Upper lobe of left lung (tissue), 6 donors: ENCODE results near the gene IPPK. TPM values are rescaled to one million over a fixed set of nuclear protein-coding genes. Genes with fewer than 3 reads are reported as not detected.

Experiments
- ATAC-seq, 2 donors: fragments of 200-7000 bp; cut with Tn5 transposase; one replicate each; pipeline ENCODE4 v1.9.1; 2022; ENCODE audit warnings: mild to moderate bottlenecking in 2 of 2, moderate library complexity in 2 of 2; ENCODE audit not compliant: low FRiP score in 2 of 2
- DNase-seq, 2 donors: peaks; one replicate each; pipeline ENCODE4 v3.0.0-alpha.2; 2019 to 2020
- H3K27ac ChIP-seq, 4 donors: fragments of 200-600 bp; sonication (generic); one replicate each; pipeline ENCODE4 v1.5.1; 2016 to 2019
- H3K27me3 ChIP-seq, 4 donors: fragments of 200-600 bp; sonication (generic); one replicate each; pipeline ENCODE4 v1.5.1; 2017 to 2019
- H3K36me3 ChIP-seq, 4 donors: fragments of 200-600 bp; sonication (generic); one replicate each; pipeline ENCODE4 v1.5.1; 2016 to 2019
- H3K4me1 ChIP-seq, 4 donors: fragments of 200-600 bp; sonication (generic); one replicate each; pipeline ENCODE4 v1.5.1; 2018 to 2019
- H3K4me3 ChIP-seq, 4 donors: fragments of 200-600 bp; sonication (generic); one replicate each; pipeline ENCODE4 v1.5.1; 2017 to 2019; ENCODE audit warnings: mild to moderate bottlenecking in 2 of 4, moderate library complexity in 1 of 4
- H3K9me3 ChIP-seq, 4 donors: fragments of 200-600 bp; sonication (generic); one replicate each; pipeline ENCODE4 v1.5.1; 2018 to 2019
- CTCF ChIP-seq, 6 experiments: fragments of 450-650 bp in 4 of 6; fragments of 200-600 bp in 2 of 6; sonication (generic) in 2 of 6; IDR thresholded peaks; one replicate each; pipeline ENCODE4 v1.5.1; 2016 to 2019; ENCODE audit warnings: antibody characterized with exemption in 6 of 6
- EP300 ChIP-seq, 4 donors: sonication (generic); formaldehyde crosslinking; IDR thresholded peaks; one replicate each; pipeline ENCODE4 v1.5.1; 2017; ENCODE audit warnings: antibody characterized with exemption in 4 of 4, control low read depth in 2 of 4
- POLR2A ChIP-seq, 4 donors: fragments of 450-650 bp; IDR thresholded peaks; one replicate each; pipeline ENCODE4 v1.5.1; 2016 to 2017; ENCODE audit warnings: antibody characterized with exemption in 4 of 4, mild to moderate bottlenecking in 2 of 4
- POLR2AphosphoS5 ChIP-seq, 2 donors: sonication (generic); formaldehyde crosslinking; IDR thresholded peaks; one replicate each; pipeline ENCODE4 v1.5.1; 2017; ENCODE audit warnings: antibody characterized with exemption in 2 of 2
- WGBS, 2 donors: methylation state at CpG; one replicate each; pipeline ENCODE4 v1.1.5; 2017 to 2018; 5-methylcytosine and 5-hydroxymethylcytosine counted together
- total RNA-seq, 6 donors: library from RNA; depleted of rRNA in 4 of 6; stranded (reverse); fragments of >200 nt in 4 of 6; gene quantifications; one replicate each; pipeline versions ENCODE4 v1.1.0 to v1.2.1, GENCODE V29; 2016 to 2021
- donor health status: DM: no; HTN: no; CAD: no; lungs with moderate emphysema.
- donor health status: DM: no; HTN: yes; CAD: no; lungs with severe emphysema.

IPPK gene
- total RNA-seq, 6 donors from 2014 or later: 4.7 to 16.6 (median 6.5) TPM

- ATAC-seq: peak; percentile 20 to 76
- Histone ChIP-seq H3K27ac (no peak overlapping the region), H3K9me3 (no peaks in the 10 kb centered on the region), H3K27me3 (no peaks in the 10 kb centered on the region), H3K4me3 (no peak overlapping the region), H3K36me3 (no peaks in the 10 kb centered on the region), H3K4me1 (no peaks in the 10 kb centered on the region)
- no peak for DNase-seq
- WGBS, 2 donors: 75 to 89% methylated on average over 6 to 12 of the region's 12 CpGs
- TF ChIP-seq CTCF (IDR thresholded peaks at IDR 0.05) (no peak), POLR2AphosphoS5 (IDR thresholded peaks at IDR 0.05) (no peak), EP300 (IDR thresholded peaks at IDR 0.05) (no peak)
Observed at GRCh38 chr9:92680166-92681119, 10.5 kb upstream of the IPPK start.

GRCh38 chr9:92679413-92680165 is 9.7 kb upstream of the IPPK start:
- DNase-seq (no peak), ATAC-seq (no peak)
- H3K4me1 ChIP-seq: no peaks in the 10 kb centered on the region
- TF ChIP-seq POLR2AphosphoS5 (IDR thresholded peaks at IDR 0.05) (no peak), POLR2A (IDR thresholded peaks at IDR 0.05) (no peak), EP300 (IDR thresholded peaks at IDR 0.05) (no peak), CTCF (IDR thresholded peaks at IDR 0.05) (no peak)
- H3K27me3 ChIP-seq: no peaks in the 10 kb centered on the region
- WGBS, 2 donors: 87 to 90% methylated on average over 14 of the region's 14 CpGs
- no peaks in the 10 kb centered on the region for H3K36me3 ChIP-seq
- no peak overlapping the region for H3K27ac ChIP-seq
- H3K9me3 ChIP-seq: no peaks in the 10 kb centered on the region
- no peak overlapping the region for H3K4me3 ChIP-seq

- 62 to 84% methylated on average over 1 to 4 of the region's 4 CpGs for WGBS, 2 donors
- TF ChIP-seq POLR2A (IDR thresholded peaks at IDR 0.05) (no peak), EP300 (IDR thresholded peaks at IDR 0.05) (no peak), CTCF (IDR thresholded peaks at IDR 0.05) (no peak), POLR2AphosphoS5 (IDR thresholded peaks at IDR 0.05) (no peak)
- ATAC-seq: no peak
- H3K27ac ChIP-seq: no peak overlapping the region
- no peaks in the 10 kb centered on the region for H3K27me3 ChIP-seq
- peaks cover 0 to 11% (median 4%) of the 10 kb centered on the region in 4 donors for H3K36me3 ChIP-seq
- peaks cover 11 to 31% (median 21%) of the 10 kb centered on the region in 4 donors for H3K4me1 ChIP-seq
- H3K4me3 ChIP-seq: peak overlapping the region in 2 of 4 donors; percentile 88 to 96
- peak in 1 of 2 donors; percentile 18 for DNase-seq
- no peaks in the 10 kb centered on the region for H3K9me3 ChIP-seq
Observed at GRCh38 chr9:92671323-92671722, 1.4 kb upstream of the IPPK start.

GRCh38 chr9:92669527-92669889 is 423 bp downstream of the IPPK start:
- H3K36me3 ChIP-seq: peaks cover 0 to 15% (median 4%) of the 10 kb centered on the region in 4 donors
- 0 to 1% methylated on average over 16 to 28 of the region's 29 CpGs for WGBS, 2 donors
- H3K9me3 ChIP-seq: no peaks in the 10 kb centered on the region
- peak overlapping the region; percentile 52 to 96 (median 92) for H3K4me3 ChIP-seq
- peak overlapping the region; percentile 85 to 96 (median 92) for H3K27ac ChIP-seq
- DNase-seq: peak; percentile 30 to 90
- TF ChIP-seq CTCF (IDR thresholded peaks at IDR 0.05) (no peak), EP300 (IDR thresholded peaks at IDR 0.05) (no peak), POLR2AphosphoS5 (IDR thresholded peaks at IDR 0.05) (no peak), POLR2A (IDR thresholded peaks at IDR 0.05) (no peak)
- peak; percentile 13 to 56 for ATAC-seq
- no peaks in the 10 kb centered on the region for H3K27me3 ChIP-seq
- H3K4me1 ChIP-seq: peaks cover 15 to 44% (median 23%) of the 10 kb centered on the region in 4 donors
